Activated T-cell treated with anti-CD3 and anti-CD28 coated beads for 48 hours (primary cell): ENCODE data around the gene MYL9.

Experiments
- DNase-seq: peaks from one replicate; pipeline ENCODE4 v3.0.0-alpha.2; 2020; ENCODE audit warnings: low read depth

Gene MYL9

GRCh38 chr20:36526521-36527011, 14.8 kb upstream of the MYL9 start:
- no peak for DNase-seq

DNA sequence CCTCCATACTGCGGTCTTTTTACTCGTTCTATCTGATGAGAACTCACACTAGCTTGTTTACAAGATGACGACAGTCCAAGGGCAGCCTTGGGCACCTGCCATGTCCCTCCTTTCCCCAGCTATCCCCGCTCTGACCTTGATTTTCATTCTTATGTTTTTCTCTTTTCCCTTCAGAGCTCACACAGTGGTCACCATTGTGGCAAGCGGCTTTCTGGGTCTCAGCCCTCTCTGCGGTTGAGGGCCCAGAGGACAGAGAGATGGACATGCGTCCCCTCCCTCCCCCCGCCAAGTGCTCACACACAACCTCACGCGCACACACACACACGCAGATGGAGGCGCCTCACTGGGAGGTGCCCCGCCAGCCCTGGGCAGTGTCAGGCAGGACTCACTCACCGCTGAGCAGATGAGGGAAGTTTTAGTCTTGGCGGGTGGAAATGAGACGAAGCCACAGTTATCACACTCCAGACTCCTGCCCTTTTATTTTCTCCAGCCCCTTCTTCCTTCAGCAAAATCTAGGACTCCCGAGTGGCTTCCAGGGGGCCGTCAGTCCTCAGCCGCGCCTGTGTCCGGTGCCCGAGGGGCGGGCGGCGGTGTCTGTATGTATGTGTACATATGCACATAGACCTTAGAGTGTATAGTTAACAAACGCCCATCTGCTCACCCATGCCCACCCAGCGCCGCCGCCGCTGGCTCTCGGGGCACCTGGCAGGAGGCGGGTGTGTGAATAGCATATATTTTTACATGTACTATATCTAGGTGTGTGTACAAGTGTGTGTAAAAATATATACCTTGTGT, 13.8 kb upstream of the MYL9 start:
- no peak for DNase-seq

DNA sequence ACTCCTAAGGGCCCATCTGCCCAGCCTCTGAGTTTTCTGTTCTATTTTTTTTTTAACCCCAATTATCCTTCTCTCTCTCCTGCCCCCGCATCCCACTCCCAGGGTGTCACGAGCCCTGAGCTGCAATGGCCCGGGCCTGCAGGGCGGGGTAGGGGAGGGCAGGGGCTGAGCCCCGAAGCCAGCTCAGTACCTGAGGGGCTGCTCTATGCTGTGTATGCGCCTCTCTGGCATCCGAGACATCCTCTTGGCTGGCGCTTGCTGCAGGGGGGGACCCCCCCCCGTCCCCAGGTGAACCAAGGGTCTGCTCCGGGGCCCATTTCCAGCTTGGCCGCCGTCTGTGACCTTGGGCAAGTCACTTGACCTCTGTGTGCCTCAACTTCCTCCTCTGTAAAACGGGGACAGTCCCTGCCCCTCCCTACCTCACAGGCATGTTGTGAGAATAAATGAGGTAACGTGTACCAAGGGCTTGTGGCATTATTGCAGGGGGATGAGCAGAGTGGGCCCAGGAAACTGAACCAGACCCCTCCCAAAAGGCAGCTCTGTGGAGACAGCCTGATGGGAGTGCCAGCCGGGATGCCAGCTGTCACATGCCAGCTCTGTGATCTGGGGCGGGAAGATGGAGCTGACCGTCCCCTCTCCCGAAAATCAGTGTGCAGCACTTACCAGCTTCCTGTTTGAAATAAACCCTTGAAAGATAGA, 13.0 kb upstream of the MYL9 start:
- DNase-seq: no peak

- DNase-seq: no peak
These were observed 12.4 kb upstream of the MYL9 start for GRCh38 chr20:36528875-36529417.

GRCh38 chr20:36532388-36532787, 8.9 kb upstream of the MYL9 start:
- DNase-seq: no peak

- DNase-seq: no peak
These were observed 8.5 kb upstream of the MYL9 start for GRCh38 chr20:36532822-36533221.

DNA sequence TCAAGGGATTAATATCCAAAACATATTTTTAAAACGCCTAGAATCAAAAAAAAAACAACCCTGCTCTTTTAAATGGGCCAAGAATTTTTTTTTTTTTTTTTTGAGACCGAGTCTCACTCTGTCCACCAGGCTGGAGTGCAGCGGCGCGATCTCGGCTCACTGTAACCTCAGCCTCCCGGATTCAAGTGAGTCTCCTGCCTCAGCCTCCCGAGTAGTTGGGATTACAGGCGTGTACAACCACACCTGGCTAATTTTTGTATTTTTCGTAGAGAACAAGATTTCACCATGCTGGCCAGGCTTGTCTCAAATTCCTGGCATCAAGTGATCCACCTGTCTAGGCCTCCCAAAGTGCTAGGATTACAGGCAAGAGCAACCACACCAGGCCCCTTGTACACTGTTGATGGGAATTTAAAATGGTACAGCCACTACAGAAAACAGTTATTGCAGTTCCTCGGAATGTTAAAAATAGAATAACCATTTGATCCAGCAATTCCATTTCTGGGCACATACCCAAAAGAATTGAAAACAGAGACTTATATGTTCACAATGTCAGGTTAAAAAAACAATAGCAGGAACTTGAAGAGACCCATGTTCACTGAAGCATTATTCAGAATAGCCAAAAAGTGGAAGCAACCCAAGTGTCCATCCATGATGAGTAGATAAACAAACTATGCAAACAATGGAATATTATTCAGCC, 3.1 kb upstream of the MYL9 start:
- DNase-seq: no peak

- no peak for DNase-seq
These were observed 638 bp upstream of the MYL9 start for GRCh38 chr20:36540551-36541211.

- DNase-seq: no peak
These were observed 609 bp downstream of the MYL9 start for GRCh38 chr20:36541768-36542488.

GRCh38 chr20:36542516-36543183, 1.3 kb downstream of the MYL9 start:
- no peak for DNase-seq

DNA sequence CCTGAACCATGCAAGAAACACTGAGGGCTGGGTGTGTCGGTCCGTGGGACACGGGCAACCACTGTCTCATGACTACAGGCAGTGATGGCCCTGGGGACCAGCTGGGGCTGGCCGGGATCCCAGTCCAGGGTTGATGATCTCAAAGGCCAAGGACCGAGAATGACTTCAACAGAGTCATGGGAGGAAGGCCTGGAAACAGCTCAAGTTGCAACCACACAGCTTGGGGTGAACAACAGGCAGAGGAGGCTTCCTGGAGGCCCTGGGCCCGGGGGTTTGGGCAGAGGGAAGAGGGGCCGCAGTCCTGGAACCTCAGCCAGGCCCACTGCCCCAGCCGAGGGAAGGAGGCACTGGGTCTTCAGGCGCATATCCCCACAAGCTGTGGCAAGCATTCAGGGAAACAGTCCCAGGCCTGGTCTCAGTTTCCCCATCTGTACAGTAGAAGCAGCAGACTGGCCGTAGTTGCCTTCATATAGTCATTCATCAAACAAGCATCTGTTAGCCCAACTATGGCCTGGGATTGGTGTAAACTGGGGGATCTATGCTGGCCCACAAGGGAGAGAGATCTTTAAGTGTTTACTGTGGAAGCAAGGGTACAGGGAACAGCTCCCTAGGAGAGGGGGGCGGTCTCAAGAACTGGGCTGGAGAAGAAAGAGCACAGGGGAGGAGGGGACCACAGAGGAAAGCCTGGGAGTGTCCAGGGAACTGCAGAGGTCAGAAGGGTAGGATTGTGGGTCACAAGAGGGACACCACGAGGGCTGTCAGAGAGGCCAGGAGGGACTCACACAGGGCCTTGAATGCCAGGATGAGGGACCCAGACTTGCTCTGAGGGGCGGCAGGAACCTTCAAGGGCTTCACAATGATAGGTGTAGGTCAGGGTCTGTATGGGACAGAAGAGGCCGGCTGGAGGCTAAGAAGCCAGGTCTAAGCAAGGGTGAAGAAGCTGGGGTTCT, 2.1 kb downstream of the MYL9 start:
- no peak for DNase-seq

GRCh38 chr20:36544134-36545018, 3.1 kb downstream of the MYL9 start:
- no peak for DNase-seq

- no peak for DNase-seq
These were observed 4.9 kb downstream of the MYL9 start for GRCh38 chr20:36546111-36546736.

GRCh38 chr20:36547186-36548005, 6.1 kb downstream of the MYL9 start:
- no peak for DNase-seq

- no peak for DNase-seq
These were observed 6.6 kb downstream of the MYL9 start for GRCh38 chr20:36548006-36548315.

- DNase-seq: no peak
These were observed 7.6 kb downstream of the MYL9 start for GRCh38 chr20:36548704-36549627.
